Retinal pigment epithelial cell (primary cell): ENCODE results near the gene MAGEA11.
"Not testable (repeated sequence)": the region's sequence is repeated elsewhere in the genome, so short reads cannot be mapped to it uniquely, and the experiment has no call there.

Source experiments
- DNase-seq: peaks from one replicate; pipeline ENCODE4 v3.0.0-alpha.2; 2010; ENCODE audit warnings: low read depth
- H3K4me3 ChIP-seq: 2 replicates; pipeline ENCODE4 v1.5.1; 2011; ENCODE audit warnings: mild to moderate bottlenecking, low read length, control low read depth, moderate library complexity
- TF ChIP-seq, protein P1 (sequence below): conservative IDR thresholded peaks from 2 replicates; pipeline ENCODE4 v1.5.1; 2011; ENCODE audit warnings: low read depth, low read length, control low read depth, inconsistent platforms

MAGEA11 gene

DNA sequence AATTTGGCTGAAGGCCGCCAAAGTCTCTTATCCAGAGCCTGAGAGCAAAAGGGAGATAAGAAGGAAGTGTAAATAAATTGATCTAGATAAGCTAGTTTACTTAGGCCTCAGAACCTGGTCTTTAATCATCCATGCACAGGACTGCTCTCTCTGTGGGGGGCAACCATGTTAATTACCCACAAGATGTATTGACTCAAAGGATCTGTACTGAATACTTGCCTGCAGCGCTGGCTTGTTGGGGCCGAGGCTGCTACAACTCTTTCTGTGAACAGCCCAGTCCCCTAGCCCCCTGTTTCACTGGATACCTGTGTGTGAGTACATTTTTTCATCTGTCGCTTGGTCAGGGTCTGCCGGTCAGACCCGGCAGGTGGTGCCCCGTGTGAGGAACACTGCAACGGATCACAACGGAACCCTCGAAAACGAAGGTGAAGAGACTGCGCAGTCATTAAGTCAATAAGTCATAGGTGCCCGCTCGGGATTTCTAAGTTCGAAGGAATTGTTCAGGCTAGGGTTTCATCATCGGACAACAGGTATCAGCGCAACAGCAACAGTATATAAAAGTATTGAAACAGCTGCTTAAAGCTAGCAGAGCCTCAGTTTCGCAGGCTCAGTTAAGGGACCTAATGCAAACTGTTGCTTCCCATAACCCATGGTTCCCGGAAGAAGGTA is 8.3 kb downstream of the MAGEA11 start:
- TF ChIP-seq, protein P1, sequence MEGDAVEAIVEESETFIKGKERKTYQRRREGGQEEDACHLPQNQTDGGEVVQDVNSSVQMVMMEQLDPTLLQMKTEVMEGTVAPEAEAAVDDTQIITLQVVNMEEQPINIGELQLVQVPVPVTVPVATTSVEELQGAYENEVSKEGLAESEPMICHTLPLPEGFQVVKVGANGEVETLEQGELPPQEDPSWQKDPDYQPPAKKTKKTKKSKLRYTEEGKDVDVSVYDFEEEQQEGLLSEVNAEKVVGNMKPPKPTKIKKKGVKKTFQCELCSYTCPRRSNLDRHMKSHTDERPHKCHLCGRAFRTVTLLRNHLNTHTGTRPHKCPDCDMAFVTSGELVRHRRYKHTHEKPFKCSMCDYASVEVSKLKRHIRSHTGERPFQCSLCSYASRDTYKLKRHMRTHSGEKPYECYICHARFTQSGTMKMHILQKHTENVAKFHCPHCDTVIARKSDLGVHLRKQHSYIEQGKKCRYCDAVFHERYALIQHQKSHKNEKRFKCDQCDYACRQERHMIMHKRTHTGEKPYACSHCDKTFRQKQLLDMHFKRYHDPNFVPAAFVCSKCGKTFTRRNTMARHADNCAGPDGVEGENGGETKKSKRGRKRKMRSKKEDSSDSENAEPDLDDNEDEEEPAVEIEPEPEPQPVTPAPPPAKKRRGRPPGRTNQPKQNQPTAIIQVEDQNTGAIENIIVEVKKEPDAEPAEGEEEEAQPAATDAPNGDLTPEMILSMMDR: no peak
- H3K4me3 ChIP-seq: no peak overlapping the region
- DNase-seq: no peak

DNA sequence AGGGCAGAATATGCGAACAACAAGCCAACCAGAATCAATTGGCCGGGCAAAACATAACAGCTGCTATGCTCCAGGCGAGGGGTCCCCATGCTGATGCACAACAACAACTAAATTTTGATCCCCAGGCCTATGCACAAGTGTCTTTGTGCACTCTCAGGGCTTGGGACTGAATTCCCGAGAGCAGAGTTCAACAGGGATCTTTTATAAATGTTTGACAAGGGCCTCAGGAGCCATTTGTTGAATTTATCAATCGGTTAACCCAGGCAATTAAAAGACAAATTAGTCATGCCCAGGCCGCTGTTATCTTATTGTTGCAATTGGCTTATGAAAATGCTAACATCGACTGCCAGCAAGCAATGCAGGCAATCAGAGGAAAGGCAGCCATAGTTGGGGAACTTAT is 9.4 kb downstream of the MAGEA11 start:
- DNase-seq: not testable (repeated sequence)

DNA sequence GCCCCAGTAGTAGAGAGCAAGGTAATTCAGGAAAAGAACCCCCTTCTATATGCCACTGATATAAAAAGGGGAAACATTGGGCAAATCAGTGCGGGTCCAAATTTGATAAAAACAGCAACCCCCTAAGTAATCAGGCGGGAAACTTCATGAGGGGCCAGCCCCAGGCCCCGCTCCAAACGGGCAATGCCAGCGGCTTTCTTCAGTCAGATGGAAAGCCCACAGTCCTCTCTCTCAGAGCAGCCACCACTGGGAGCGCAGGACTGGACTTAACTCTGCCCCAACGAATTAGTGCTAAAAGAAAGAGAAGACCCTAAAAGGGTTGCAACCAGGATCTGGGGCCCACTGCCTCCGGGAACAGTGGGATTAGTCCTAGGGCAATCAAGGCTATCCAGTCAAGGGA is 9.9 kb downstream of the MAGEA11 start:
- TF ChIP-seq, protein P1: no peak
- no peak for DNase-seq
- H3K4me3 ChIP-seq: no peak overlapping the region

More for the DNA sequence above, 9.4 kb downstream of the MAGEA11 start:
- not testable (repeated sequence) for H3K4me3 ChIP-seq

DNA sequence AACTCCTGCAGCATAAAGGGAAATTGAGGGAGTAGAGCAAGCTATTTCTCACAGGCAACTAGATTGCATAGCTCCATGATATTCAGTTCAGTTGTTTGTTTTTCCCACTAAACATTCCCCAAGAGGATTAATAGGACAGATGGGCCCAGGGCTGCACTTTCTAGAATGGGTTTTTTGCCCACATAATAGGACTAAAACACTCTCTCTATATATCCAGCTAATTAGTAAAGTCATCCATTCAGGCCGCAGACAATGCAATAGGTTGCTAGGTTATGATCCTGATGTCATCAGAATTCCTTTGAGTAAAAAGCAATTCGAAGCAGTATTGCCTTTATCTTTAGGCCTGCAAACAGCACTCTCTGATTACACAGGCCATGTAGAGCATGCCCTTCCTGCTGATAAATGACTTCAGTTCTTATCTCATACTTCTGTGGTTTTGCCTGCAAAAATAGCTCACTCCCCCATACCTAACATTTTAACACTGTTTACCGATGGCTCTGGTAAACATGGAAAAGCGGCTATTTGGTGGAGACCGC is 11.8 kb downstream of the MAGEA11 start:
- not testable (repeated sequence) for DNase-seq, H3K4me3 ChIP-seq

DNA sequence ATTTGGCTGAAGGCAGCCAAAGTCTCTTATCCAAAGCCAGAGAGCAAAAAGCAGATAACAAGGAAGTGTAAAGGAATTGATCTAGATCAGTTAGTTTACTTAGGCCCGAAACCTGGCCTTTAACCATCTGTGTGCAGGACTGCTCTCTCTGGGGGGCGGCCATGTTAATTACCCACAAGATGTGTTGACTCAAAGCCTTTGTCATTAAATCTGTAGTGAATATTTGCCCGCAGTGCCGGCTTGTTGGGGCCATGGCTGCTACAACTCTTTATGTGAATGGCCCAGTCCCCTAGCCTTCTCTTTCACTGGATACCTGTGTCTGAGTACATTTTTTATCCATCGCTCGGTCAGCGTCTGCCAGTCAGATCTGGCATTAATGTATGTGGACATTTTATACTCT is 15.4 kb downstream of the MAGEA11 start:
- H3K4me3 ChIP-seq, DNase-seq: not testable (repeated sequence)

DNA sequence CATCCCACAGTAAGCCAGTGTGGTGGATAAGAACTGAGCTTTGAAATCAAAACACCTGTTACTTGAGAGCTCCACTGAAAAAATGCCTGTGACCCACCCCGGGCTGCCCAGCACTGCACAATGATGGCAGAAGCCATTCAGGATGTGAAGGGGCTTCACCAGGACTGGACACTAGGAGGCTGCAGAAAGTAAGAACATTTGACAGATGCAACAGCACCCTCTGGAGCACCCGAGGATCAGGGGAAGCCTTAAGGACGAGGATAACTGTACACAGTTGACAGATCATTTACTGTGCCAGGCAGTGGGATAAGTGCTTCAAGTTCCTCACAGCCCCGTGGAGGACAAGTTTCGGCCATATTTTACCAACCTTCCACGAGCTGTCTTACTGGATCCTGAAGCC is 30.4 kb downstream of the MAGEA11 start:
- H3K4me3 ChIP-seq: not testable (repeated sequence)

DNA sequence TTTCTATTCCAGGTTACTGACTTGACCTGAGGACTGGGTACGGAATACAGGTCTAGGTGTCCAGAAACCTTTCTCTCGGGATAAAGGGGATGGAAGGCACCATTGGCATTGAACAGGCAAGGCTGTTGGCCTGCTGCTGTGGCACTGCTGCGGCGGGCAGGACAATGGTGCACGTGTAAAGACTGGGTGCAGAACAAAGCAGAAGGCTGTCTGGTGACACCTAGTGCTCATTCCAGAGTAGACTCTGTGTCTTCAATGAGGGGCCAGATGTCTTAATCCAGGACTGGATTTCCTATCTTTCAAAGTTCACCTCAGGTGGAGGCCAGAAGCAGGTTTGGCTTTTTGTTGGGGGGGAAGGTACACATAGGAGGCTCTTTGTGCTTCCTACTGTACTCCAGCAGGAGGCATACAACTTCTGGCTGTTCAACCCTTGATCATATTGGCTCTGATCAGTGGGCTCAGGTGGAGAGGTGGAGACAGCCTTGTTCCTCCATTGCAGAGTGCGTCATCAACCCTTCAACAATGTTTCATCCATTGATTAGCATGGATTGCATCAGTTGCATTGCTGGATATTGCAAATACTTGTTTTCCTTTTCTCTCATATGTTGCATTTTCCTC is 34.6 kb downstream of the MAGEA11 start:
- DNase-seq, H3K4me3 ChIP-seq: not testable (repeated sequence)

More for the DNA sequence above, 30.4 kb downstream of the MAGEA11 start:
- DNase-seq: not testable (repeated sequence)

DNA sequence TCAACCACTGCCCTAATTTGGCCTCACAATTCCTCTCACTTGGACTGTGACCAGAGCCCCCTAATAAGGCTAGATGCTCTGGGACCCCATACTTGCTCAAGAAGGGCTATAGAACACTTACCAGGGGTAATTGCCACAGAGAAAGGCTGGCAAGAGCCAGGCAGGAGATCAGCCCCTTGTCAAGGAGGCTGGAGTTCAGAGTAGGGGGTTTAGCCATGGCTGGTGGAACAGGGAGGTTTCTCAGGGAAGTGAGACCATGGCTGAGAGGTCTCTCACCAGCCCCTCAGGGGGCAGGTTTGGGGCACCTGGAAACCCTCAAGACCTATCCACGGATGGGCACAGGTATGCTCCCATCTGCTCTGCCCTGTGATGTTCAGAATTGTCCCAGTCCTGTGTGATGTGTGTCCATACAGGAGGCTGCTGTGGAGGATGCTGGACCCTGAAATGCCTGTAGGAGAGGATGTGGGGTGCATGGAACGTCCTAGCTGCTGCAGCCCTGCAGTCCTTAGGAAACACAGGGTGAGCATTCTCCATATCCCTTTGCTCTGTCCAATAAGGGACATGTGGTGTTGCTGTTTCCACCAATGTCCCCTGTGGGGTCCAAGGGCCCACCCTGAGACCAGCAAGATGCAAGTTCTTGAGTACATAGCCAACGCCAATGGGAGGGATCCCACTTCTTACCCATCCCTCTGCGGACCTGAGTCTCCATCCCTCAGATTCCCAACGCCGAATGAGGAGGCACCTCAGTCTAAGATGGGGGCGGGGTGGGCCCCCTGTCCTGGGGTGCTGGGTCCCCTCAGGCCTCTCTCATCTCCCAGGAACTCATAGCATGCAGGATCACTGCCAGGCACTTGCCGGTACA is 45.6 kb downstream of the MAGEA11 start:
- no peak overlapping the region for H3K4me3 ChIP-seq
- no peak for DNase-seq
- TF ChIP-seq, protein P1: no peak

DNA sequence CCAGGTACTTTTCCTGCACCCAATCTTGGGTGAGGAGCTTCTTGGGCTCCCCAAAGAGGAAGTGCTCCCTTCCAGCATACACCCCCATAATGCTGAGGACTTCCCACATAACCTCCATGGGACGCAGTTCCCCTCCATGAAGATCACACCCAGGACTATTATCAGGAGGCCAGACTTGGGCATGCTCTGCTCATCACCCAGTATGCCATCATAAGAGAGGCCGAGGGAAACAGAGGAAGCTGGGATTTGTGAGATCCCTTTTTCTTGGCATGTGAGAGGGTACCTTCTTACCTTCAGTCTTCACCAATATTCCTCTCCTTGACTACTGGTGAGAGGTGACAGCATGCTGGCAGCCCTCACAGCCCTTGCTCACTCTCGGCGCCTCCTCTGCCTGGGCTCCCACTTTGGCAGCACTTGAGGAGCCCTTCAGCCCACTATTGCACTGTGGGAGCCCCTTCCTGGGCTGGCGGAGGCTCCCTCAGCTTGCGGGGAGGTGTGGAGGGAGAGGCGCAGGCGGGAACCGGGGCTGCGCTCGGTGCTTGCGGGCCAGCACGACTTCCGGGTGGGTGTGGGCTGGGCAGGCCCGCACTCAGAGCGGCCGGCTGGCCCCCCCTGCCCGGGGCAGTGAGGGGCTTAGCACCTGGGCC is 46.3 kb downstream of the MAGEA11 start:
- TF ChIP-seq, protein P1: no peak
- no peak for DNase-seq
- H3K4me3 ChIP-seq: no peak overlapping the region

DNA sequence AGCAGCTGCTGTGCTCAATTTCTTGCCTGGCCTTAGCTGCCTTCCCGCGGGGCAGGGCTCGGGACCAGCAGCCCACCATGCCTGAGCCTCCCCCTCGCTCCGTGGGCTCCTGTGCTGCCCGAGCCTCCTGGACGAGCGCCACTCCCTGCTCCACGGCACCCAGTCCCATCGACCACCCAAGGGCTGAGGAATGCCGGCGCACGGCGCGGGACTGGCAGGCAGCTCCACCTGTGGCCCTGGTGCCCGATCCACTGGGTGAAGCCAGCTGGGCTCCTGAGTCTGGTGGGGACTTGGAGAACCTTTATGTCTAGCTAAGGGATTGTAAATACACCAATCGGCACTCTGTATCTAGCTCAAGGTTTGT is 46.8 kb downstream of the MAGEA11 start:
- DNase-seq, H3K4me3 ChIP-seq: not testable (repeated sequence)
